Epidermal melanocyte (primary cell): ENCODE measurements around the gene KCNJ4.
"Not testable (repeated sequence)": the region's sequence is repeated elsewhere in the genome, so short reads cannot be mapped to it uniquely, and the experiment has no call there.

ENCODE experiments used
- DNase-seq: peaks from one replicate; pipeline ENCODE4 v3.0.0; 2011; ENCODE audit warnings: low spot score; ENCODE audit not compliant: insufficient read length

KCNJ4 gene

GRCh38 chr22:38413085-38414008, 41.7 kb downstream of the KCNJ4 start:
- no peak for DNase-seq

GRCh38 chr22:38412435-38413084, 42.4 kb downstream of the KCNJ4 start:
- peak; percentile 55 for DNase-seq

GRCh38 chr22:38411016-38411415, 44.0 kb downstream of the KCNJ4 start:
- no peak for DNase-seq

GRCh38 chr22:38409916-38410315, 45.1 kb downstream of the KCNJ4 start:
- not testable (repeated sequence) for DNase-seq

GRCh38 chr22:38406617-38407016, 48.4 kb downstream of the KCNJ4 start:
- no peak for DNase-seq

- DNase-seq: no peak
Observed at GRCh38 chr22:38404419-38404818, 50.6 kb downstream of the KCNJ4 start.

- no peak for DNase-seq
Observed at GRCh38 chr22:38403812-38404211, 51.2 kb downstream of the KCNJ4 start.

GRCh38 chr22:38402204-38402603, 52.8 kb downstream of the KCNJ4 start:
- no peak for DNase-seq

- DNase-seq: no peak
Observed at GRCh38 chr22:38401336-38402084, 53.5 kb downstream of the KCNJ4 start.

- not testable (repeated sequence) for DNase-seq
Observed at GRCh38 chr22:38400256-38400655, 54.7 kb downstream of the KCNJ4 start.

- peak; percentile 50 for DNase-seq
Observed at GRCh38 chr22:38398609-38399461, 56.2 kb downstream of the KCNJ4 start.

GRCh38 chr22:38398181-38398608, 56.8 kb downstream of the KCNJ4 start:
- DNase-seq: not testable (repeated sequence)

- no peak for DNase-seq
Observed at GRCh38 chr22:38397189-38398085, 57.6 kb downstream of the KCNJ4 start.

GRCh38 chr22:38396440-38397069, 58.4 kb downstream of the KCNJ4 start:
- not testable (repeated sequence) for DNase-seq

GRCh38 chr22:38395944-38396343, 59.1 kb downstream of the KCNJ4 start:
- DNase-seq: not testable (repeated sequence)

GRCh38 chr22:38394929-38395624, 59.9 kb downstream of the KCNJ4 start:
- DNase-seq: not testable (repeated sequence)

GRCh38 chr22:38389428-38389818, 65.6 kb downstream of the KCNJ4 start:
- DNase-seq: not testable (repeated sequence)

- DNase-seq: peak; percentile 16
Observed at GRCh38 chr22:38388506-38389427, 66.2 kb downstream of the KCNJ4 start.
